Loucy (cell line): ENCODE measurements around the gene FARP1.

Source experiments
- H2AFZ ChIP-seq: fragments of 200-600 bp; sonication (generic); 2 replicates; pipeline ENCODE4 v1.6.0; 2016; ENCODE audit warnings: antibody characterized with exemption, mild to moderate bottlenecking, low read length, moderate library complexity
- H3F3A ChIP-seq: fragments of 200-600 bp; 2 replicates; pipeline ENCODE4 v1.6.0; 2016; ENCODE audit warnings: antibody characterized with exemption, low read depth, mild to moderate bottlenecking
- H3K27me3 ChIP-seq: fragments of 200-600 bp; sonication (generic); 2 replicates; pipeline ENCODE4 v1.6.1; 2014; ENCODE audit warnings: low read length, mild to moderate bottlenecking; ENCODE audit not compliant: insufficient read depth, poor library complexity, severe bottlenecking
- H3K36me3 ChIP-seq: fragments of 200-600 bp; sonication (generic); 2 replicates; pipeline ENCODE4 v1.6.1; 2016; ENCODE audit warnings: low read length; ENCODE audit not compliant: insufficient read depth
- H3K4me1 ChIP-seq: fragments of 200-600 bp; sonication (generic); 2 replicates; pipeline ENCODE4 v1.5.1; 2014; ENCODE audit warnings: low read length, mild to moderate bottlenecking; ENCODE audit not compliant: insufficient read depth, poor library complexity, severe bottlenecking
- H3K4me2 ChIP-seq: fragments of 200-600 bp; sonication (generic); 2 replicates; pipeline ENCODE4 v1.6.0; 2014; ENCODE audit warnings: antibody characterized with exemption, low read length, low read depth, mild to moderate bottlenecking; ENCODE audit not compliant: poor library complexity, severe bottlenecking
- H3K4me3 ChIP-seq: fragments of 200-600 bp; sonication (generic); 2 replicates; pipeline ENCODE4 v1.5.1; 2014; ENCODE audit warnings: low read length, mild to moderate bottlenecking, mixed read lengths; ENCODE audit not compliant: poor library complexity, severe bottlenecking
- H3K79me2 ChIP-seq: fragments of 200-600 bp; sonication (generic); 2 replicates; pipeline ENCODE4 v1.6.1; 2014; ENCODE audit warnings: low read length; ENCODE audit not compliant: insufficient read depth
- H3K9ac ChIP-seq: fragments of 200-600 bp; sonication (generic); 2 replicates; pipeline ENCODE4 v1.6.0; 2014; ENCODE audit warnings: mild to moderate bottlenecking, low read depth, low read length, moderate library complexity; ENCODE audit not compliant: poor library complexity, severe bottlenecking
- H3K9me2 ChIP-seq: fragments of 200-600 bp; sonication (generic); replicated peaks from 2 replicates; pipeline ENCODE4 v1.6.1; 2016; ENCODE audit warnings: low read depth, low read length, mixed read lengths
- H3K9me3 ChIP-seq: fragments of 200-600 bp; sonication (generic); 2 replicates; pipeline ENCODE4 v1.6.1; 2014; ENCODE audit warnings: mild to moderate bottlenecking, antibody characterized with exemption, low read length, low read depth; ENCODE audit not compliant: insufficient read depth
- H4K20me1 ChIP-seq: fragments of 200-600 bp; sonication (generic); 2 replicates; pipeline ENCODE4 v1.6.0; 2014; ENCODE audit warnings: antibody characterized with exemption, low read length, mild to moderate bottlenecking; ENCODE audit not compliant: insufficient read depth, poor library complexity, severe bottlenecking
- CTCF ChIP-seq: fragments of 200-600 bp; sonication (generic); conservative IDR thresholded peaks from 2 replicates; pipeline ENCODE4 v1.5.1; 2014; ENCODE audit warnings: mild to moderate bottlenecking, antibody characterized with exemption, low read length
- EZH2phosphoT487 ChIP-seq: fragments of 200-600 bp; IDR thresholded peaks from 2 replicates; pipeline ENCODE4 v1.6.1; 2018; ENCODE audit warnings: antibody characterized with exemption, mild to moderate bottlenecking, moderate library complexity, borderline replicate concordance

Gene FARP1

GRCh38 chr13:98405690-98406344, 262.9 kb downstream of the FARP1 start:
- H4K20me1 ChIP-seq: no peaks in the 10 kb centered on the region
- H3K4me3 ChIP-seq: no peak overlapping the region
- no peaks in the 10 kb centered on the region for H3K4me1 ChIP-seq
- H3K9ac ChIP-seq: no peak overlapping the region
- no peaks in the 10 kb centered on the region for H3K36me3 ChIP-seq
- H3K9me2 ChIP-seq: no peaks in the 10 kb centered on the region
- H3K9me3 ChIP-seq: no peaks in the 10 kb centered on the region
- no peaks in the 10 kb centered on the region for H3K27me3 ChIP-seq
- H2AFZ ChIP-seq: no peak overlapping the region
- H3F3A ChIP-seq: no peaks in the 10 kb centered on the region
- H3K4me2 ChIP-seq: no peak overlapping the region
- no peak for TF ChIP-seq EZH2phosphoT487
- no peak for TF ChIP-seq CTCF
- no peaks in the 10 kb centered on the region for H3K79me2 ChIP-seq

- Histone ChIP-seq H3K4me2 (no peak overlapping the region), H4K20me1 (no peaks in the 10 kb centered on the region), H3K4me3 (no peak overlapping the region), H3K9ac (no peak overlapping the region), H2AFZ (no peak overlapping the region), H3K27me3 (no peaks in the 10 kb centered on the region), H3K4me1 (no peaks in the 10 kb centered on the region), H3K36me3 (no peaks in the 10 kb centered on the region), H3K9me2 (no peaks in the 10 kb centered on the region), H3K79me2 (no peaks in the 10 kb centered on the region), H3F3A (no peaks in the 10 kb centered on the region), H3K9me3 (no peaks in the 10 kb centered on the region)
- TF ChIP-seq EZH2phosphoT487: no peak
These were observed 263.5 kb downstream of the FARP1 start for GRCh38 chr13:98406427-98406826.

GRCh38 chr13:98406971-98407370, 264.1 kb downstream of the FARP1 start:
- Histone ChIP-seq H3K9ac (no peak overlapping the region), H3K27me3 (no peaks in the 10 kb centered on the region), H3K4me3 (no peak overlapping the region), H4K20me1 (no peaks in the 10 kb centered on the region), H3K9me2 (no peaks in the 10 kb centered on the region), H2AFZ (no peak overlapping the region), H3K36me3 (no peaks in the 10 kb centered on the region), H3K9me3 (no peaks in the 10 kb centered on the region), H3K4me1 (peaks cover 4% of the 10 kb centered on the region), H3K79me2 (no peaks in the 10 kb centered on the region), H3F3A (no peaks in the 10 kb centered on the region), H3K4me2 (no peak overlapping the region)
- TF ChIP-seq CTCF: no peak
- no peak for TF ChIP-seq EZH2phosphoT487

GRCh38 chr13:98407575-98407974, 264.7 kb downstream of the FARP1 start:
- Histone ChIP-seq H3K4me1 (peaks cover 10% of the 10 kb centered on the region), H3K4me2 (no peak overlapping the region), H3K79me2 (no peaks in the 10 kb centered on the region), H3K9me3 (no peaks in the 10 kb centered on the region), H4K20me1 (no peaks in the 10 kb centered on the region), H3K9me2 (no peaks in the 10 kb centered on the region), H3F3A (no peaks in the 10 kb centered on the region), H3K36me3 (no peaks in the 10 kb centered on the region), H2AFZ (no peak overlapping the region), H3K4me3 (no peak overlapping the region), H3K9ac (no peak overlapping the region), H3K27me3 (no peaks in the 10 kb centered on the region)
- TF ChIP-seq EZH2phosphoT487 (no peak), CTCF (no peak)
